HG03103 (cell line): ENCODE measurements around the gene SDK2.

Experiments used
- ATAC-seq: cut with Tn5 transposase; IDR thresholded peaks from one replicate; pipeline ENCODE4 v1.9.1; 2021; ENCODE audit warnings: low read depth; ENCODE audit not compliant: unreplicated experiment

The SDK2 gene

DNA sequence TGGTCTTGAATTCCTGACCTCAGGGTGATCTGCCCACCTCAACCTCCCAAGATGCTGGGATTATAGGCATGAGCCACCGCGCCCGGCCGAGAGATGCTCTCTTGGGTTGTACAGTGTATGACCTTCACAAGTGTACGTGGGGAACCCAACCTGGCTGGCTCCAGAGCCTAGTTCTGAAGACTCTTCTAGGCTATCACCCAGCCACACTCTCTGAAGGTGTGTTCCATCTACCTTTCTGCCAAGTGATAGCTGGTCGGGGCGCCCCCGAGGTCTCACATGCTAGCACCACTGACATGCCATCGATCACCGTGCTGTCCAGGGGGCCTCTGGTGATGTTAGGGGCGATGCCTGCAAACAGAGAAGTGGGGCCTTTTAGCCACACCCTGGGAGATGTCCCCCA, 210.7 kb downstream of the SDK2 start:
- no peak for ATAC-seq

DNA sequence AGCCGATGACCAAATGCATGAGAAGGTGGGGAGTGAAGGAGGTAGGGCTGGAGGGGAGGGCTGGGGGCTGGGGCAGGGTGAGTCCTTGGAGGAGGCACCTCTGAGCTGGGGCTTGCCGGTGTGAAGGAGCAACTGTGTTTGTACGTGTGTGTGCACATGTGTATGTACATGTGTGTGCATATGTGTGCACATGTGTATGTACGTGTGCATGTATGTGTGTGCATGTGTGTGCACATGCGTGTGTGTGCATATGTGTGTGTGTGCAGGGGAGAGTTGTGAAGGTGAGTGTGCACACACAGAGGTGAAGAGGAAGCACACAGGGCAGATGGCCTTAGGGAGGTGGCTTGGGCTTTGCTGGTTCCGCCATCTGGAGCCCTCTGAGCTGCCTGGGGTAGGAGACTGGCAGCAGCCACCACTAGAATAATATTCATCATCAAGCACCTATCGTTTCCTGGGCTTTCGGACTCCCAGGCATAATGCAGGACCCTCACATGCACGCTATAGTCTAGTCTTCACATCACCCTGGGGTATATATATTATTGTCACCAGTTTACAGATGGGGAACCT, 211.5 kb downstream of the SDK2 start:
- ATAC-seq = no peak

DNA sequence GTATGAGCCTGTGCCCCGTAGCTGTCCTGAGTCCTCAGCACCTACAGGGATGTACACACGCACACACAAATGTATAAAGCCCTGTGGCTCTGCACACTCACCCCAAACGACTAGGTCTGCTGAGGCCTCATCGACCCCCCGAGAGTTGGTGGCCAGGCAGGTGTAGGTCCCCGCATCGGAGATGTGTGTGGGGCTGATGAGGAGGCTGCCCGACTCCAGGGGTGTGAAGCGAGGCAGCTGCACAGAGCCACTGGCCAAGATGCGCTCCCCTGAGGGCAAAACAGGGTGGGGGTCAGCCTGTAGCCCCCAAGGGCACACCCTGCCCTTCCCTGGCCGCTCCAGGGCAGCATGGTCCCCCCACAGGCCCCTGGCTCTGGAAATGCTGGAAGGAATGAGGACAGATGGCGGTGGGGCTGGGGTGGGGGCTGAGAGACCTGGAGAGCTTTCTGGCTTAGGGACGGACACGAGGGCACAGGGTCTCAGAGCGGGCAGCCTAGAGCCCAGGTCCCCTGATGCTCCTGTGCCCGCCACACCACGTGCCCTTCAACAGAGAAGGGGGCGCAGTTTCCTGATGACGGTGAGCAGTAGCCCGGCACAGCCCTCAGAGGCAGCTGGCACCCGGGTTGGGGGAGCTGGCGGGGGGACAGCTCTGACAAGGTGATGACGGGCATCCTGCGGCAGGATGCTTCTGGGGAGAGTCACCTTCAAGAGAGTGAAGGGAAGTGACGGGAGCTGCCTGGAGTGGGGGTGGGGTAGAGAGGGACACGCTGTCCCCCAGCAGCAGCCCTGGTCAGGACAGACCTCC, 212.6 kb downstream of the SDK2 start:
- no peak for ATAC-seq

DNA sequence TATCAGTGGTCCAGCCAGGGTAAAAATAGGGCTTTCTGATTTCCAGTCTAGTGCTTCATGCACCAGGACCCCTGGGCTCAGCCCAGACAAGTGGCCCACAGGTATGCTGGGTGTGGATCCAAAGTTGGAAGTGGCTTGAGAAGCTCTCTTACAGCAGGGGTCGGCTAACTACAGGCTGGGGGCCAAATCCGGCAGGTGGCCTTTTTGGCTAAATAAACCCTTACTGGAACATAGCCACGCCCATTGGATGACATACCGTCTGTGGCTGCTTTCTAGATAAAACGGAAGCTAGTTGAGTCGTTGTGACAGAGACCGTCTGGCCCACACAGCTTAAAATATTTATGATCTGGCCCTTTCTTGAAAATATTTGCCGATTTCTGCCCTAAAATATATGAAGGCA, 213.4 kb downstream of the SDK2 start:
- ATAC-seq = no peak

DNA sequence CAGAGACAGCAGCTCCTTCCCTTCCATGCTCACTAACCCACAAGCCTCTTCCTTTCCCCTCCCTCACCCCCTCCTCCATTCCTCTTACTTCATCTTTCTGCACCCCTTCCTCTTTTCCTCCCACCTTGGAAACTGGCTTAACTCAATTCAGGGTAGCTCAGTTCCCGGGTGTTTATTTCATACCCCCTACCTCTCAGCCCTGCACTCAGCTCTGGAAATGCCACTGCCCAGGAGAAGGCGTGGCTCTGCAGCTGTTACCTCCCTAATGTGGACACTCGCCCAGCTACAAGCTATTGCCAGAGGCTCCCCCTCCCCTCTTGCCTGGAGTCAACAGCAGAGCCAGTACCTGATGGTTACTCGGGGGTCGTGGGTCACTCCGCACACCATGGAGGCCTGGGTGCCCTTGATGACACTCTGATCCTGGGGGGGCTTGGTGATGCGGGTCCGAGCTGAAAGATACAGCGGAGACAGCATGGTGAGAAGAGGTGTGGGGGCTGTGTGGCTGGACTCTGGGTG, 214.0 kb downstream of the SDK2 start:
- no peak for ATAC-seq

DNA sequence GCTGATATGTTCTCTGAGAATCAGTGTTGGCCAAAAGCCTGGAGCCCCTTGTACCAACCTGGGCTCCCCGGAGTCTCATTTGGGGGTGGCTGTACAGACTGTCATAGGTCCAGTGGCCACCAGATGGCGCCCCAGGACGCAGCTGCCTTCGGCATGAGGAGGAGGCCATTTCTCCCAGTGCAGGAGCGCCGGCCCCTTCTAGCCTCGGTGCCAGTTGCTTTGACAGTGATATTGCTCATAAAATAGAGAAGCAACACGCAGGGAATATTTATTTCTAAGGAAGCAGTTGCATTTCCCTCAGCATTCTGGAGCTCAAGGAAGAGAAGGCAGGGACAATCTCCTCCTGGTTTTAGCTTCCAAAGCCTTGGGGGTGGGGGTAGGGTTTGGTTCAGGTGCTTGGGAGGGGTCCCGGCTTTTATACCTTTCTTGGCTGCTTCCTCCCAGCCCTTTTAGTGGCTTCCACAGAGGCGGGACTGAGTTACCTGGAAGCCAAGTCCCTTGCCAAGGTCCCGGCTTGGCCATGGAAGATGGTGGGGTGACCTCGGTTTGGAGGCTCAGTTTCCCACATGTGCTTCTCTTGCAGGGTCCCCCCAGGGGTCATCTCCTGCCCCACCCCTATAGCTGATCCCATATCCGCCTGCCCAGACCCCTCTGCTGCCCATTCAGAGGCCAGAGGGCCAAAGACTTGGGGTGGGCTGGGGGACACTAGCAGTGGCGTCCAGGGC, 214.6 kb downstream of the SDK2 start:
- ATAC-seq = peak; percentile 89

DNA sequence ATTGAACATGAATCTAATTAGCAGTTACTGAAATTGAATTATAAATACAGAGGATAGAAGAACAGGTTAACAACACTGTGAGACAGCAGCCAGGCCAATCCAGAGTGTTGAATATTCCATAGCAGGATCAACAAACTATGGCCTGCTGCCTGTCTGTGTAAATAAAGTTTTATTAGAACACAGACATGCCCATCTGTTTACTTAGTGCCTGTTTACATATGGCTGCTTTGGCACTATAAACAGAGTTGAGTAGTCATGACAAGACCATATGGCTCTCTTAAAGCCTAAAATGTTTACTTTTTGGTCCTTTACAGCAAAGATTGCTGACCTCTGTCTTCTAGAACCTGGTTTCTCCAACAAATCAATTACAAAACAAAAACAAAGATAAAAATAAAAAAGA, 217.0 kb downstream of the SDK2 start:
- ATAC-seq = no peak

DNA sequence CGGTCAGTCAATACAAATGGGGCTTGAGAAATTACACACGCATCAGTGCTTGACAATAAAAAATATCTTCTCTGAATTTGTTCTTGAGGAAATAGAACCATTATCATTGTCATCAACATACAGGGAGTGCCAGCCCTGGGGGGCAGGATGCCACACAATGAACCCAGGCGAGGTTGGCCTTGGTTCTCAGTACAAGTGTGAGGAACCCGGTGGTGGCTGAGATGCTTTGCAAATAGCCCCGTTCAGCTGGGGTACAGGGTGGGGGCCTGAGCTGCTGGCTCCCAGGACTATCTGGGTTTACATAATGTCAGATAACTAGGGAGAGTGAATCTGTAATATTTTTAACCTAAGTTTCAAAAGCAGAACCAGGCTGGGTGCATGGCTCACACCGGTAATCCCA, 219.7 kb downstream of the SDK2 start:
- ATAC-seq = no peak

DNA sequence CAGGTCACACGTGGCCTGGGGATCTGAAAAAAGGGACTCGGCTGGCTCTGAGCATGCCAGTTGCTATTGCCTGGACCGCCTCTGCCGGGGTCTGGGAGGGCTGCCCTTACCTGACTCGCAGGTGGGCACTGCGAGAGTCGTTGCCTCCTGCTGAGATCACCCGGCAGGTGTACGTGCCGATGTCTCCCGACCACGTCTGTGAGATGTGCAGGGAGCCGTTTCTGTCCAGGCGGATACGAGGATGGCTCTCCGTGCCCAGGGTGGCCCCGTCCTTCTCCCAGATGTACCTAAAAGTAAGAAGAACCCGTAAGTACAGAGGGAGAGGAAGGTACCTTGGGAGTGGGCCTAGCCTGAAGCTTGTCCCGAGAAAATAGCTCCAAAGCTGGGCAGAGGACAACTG, 220.4 kb downstream of the SDK2 start:
- ATAC-seq = no peak

DNA sequence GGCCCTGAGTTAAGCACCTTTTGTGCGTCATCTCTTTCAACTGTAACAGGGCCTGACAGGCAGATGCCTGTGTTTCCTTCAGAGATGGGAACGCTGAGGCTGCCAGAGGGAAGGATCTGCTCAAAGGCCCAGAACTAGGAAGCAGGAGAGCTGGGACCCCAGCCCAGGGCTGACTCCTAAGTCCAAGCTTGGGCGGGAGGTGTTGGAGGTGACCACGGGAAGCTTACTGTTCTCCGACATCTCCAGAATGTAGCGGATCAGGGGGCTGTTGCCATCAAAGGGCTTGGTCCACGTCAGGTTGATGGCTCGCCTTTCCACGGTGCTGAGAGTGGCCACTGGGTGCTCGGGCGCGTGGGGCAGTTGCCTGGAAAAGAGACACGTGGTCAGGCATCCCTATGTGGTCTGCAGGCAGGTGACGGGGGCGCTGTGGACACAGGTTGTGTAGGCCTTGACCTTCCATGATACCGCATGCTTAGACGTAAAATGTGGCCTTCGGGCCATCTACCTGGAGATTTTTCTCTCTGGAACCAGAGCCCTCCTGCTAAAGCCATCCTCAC, 221.0 kb downstream of the SDK2 start:
- ATAC-seq = no peak

DNA sequence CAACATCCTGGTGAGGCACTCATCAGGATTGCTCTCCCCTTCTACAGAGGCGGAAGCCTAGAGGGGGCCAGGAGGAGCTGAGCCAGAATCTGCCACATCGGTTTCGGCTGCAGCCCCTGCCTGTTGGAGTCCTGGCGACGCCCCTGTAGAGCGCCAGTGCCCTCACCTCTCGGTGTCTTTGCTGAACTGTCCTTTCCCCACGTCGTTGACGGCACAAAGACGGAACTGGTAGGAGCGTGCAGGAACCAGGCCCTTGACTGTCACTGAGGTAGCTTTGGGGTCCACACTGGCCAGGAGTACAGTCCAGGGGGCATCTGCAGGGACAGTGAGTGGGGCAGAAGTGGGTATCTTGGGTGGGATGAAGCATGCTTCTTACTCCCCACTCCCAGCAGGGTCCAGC, 222.1 kb downstream of the SDK2 start:
- ATAC-seq = no peak

DNA sequence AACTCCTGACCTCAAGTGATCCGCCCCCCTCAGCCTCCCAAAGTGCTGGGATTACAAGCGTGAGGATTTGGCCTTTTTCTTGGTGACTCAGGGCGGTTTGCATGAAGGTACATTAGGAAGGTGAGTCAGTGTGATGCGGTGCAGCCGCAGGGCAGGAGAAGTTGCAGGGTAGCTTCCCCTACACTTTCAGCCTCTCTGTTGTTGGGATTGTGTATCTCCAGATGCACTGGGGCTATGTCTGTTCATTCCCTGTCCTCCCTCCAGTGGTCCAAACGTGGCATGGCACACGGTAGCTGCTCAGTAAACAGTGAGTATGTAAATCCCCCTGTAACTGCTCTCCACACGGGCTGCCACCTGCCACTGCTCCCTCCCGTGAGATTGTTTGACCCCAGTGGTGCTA, 223.3 kb downstream of the SDK2 start:
- ATAC-seq = no peak

DNA sequence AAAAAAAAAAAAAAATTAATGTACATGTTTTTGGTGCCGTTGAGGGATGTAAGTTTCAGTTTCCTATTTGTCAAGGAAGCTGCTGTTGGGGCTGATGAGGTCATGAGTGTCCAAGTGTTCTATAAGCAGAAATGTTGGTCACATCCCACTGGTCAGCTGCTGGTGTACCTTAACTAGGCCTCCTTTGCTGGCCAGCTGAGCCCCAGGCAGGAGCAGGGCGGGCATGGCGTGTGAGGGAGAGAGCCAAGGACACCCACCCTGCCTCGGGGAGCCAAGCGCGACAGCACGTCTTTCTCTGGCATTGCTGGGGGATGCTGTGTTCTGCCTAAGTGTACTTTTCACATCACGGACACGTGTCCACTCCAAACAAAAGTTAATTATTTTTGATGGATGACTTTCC, 224.4 kb downstream of the SDK2 start:
- ATAC-seq = no peak

DNA sequence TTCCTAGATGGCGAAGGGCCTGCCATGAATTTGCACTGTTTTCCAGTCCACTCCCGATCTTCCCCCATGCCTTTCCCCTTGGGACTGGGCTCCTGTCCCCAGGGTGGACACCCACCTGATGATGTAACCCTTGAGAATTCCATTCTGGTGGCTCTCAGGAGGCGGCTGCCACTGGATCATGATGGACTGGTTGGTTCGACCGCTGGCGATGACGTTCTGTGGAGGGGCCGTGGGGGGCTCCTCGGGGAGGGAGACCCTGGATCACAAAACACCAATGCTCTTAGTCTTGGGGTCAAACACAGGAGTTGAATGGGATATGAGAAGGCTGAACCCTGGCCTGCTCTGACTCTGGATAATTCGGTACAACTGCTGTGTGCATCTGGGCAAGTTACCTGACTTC, 225.2 kb downstream of the SDK2 start:
- ATAC-seq = no peak

DNA sequence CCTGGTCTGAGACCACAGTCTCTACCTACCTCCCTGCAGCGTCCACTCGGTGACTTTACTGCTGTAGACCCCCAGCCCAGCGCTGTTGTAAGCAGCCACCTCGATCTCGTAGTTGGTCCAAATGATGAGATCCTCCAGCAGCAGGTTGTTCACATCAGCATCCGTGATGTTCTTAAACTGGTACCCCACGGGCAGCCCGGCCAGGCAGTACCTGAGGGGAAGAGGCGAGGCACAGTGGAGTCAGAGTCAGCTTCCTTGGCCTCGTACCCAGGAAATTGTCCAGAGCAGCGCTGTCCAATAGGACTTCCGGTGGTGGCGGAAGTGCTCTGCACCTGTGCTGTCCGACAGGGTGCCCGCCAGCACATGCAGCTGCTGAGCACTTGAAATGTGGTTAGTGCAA, 228.5 kb downstream of the SDK2 start:
- ATAC-seq = no peak

DNA sequence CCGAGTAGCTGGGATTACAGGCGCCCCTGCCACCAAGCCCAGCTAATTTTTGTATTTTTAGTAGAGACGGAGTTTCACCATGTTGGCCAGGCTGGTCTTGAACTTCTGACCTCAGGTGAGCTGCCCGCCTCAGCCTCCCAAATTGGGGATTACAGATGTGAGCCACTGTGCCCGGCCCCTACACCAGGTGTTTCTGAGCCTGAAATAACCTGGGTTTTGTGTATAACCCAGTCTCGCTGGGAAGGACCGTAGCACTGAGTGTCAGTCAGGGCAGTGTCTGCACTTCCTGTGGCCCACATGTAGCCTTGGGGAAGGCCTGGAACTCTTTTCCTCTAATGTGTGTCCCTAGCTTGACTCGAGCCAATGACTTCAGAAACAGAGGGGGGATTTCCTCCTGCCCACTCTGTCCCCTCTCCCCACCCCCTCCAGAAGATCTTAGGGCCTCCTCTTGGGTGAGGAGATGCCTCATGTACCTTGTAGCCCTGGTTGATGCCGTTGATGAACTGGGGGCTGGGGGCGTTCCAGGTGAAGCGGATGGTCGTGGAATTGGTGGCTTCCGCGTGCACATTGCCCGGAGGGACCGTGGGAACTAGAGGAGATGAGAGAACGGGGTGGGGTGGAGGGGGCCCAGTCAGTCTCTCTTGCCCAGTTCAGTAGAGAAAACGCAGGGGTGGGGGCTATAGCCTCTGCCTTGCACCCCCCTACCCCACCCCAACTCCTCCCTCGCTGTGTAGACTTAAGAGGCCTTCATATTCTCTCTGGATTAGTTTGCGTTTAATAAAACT, 229.9 kb downstream of the SDK2 start:
- no peak for ATAC-seq

DNA sequence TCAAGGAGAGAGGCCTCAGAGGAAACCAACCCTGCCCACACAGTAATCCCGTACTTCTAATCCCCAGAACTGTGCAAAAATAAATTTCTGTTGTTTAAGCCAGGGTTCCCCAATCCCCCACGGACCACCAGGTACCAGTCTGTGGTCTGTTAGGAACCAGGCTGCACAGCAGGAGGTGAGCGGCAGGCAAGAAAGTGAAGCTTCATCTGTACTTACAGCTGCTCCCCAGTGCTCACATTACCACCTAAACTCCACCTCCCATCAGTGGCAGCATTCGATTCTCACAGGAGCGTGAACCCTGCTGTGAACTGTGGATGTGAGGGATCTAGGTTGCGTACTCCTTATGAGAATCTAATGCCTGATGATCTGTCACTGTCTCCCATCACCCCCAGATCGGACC, 231.3 kb downstream of the SDK2 start:
- ATAC-seq = no peak

DNA sequence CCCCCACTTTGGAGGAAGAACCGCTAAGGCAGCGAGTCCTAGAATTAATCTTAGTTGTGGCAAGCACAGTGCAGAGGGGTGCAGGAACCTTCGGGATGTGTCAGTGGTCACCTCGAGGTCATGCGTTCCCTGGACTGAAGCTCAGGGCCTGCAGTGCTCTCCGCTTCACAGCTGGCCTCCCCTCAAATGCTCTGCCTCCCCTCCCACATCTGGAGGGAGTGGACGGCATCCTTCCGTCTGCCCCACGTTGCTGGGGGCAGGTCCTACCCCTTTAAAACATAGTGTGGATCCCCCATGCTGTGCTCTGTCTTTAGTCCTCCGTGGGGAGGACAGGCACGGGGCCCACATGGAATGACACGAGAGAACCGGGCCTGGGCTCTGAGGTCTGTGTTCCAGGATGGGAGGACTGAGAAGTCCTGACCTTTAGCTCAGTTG, 232.9 kb downstream of the SDK2 start:
- ATAC-seq = no peak

DNA sequence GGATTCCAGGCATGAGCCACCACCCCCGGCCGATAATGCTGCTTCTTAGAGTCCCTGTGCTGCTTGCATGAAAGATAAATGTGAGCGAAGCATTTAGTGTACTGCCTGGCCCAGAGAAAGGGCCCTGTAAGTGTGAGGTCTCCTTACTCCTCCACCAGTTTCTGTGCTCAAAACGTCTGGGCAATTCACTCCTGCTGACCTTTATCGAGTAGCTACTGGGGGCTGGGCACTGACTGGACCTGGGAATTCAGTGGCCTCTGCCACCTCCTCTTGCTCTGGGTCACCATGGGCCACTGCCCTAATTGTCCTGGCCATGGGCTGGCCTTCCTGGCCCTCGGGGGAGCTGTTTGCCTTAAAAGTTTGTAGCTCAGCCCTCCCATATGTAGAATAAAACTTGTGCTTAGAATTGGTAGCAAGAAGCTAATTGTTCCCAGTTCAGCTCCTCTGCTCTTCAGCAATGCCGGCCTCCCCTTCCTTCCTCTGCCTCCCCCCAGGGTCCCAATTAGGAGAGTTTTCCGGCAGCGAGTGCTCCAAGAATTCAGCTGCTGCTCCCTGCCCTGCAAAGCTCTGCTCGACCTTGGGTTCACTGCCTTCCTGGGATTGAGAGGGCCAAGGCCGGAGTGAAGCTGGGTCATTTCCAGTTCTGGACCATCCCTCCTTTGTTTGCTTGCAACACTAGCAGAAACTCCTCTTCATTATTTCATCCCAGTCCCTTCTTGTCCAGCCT, 233.5 kb downstream of the SDK2 start:
- no peak for ATAC-seq

DNA sequence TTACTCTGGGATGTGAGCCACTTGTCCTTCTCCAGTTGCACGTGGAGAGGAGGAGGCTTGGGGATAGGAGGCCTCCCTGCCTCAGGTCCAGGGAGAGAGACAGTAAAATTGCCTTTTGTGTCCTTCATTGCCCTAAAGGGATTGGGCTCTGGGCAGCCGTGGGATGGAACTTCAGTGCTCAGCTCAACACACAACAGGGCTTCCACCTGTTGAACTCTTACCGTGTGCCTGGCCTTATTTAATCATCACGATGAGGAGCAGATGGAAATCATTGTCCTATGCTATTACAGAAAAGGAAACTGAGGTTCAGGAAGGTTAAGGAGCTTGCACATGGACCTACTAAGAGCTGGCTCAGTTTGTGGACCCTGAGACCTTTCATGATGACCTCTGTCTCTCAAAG, 240.0 kb downstream of the SDK2 start:
- ATAC-seq = no peak
